Nephron (organoid): Measurements from ENCODE around the gene RTEL1.
A peak's percentile ranks its signal among the peaks of the same experiment; 100 is the strongest.

Source experiments
- H3K27ac Mint-ChIP-seq, 3 experiments: 2 replicates each; pipeline ENCODE4 v1.8.0; 2020; ENCODE audit warnings: mixed read lengths in 3 of 3, mild to moderate bottlenecking in 2 of 3, moderate library complexity in 1 of 3
- H3K27me3 Mint-ChIP-seq: 2 replicates; pipeline ENCODE4 v1.8.0; 2021; ENCODE audit warnings: low read depth, mild to moderate bottlenecking, moderate library complexity, mixed read lengths
- H3K36me3 Mint-ChIP-seq: 2 replicates; pipeline ENCODE4 v1.8.0; 2020; ENCODE audit warnings: low read depth, mixed read lengths
- H3K4me1 Mint-ChIP-seq: 2 replicates; pipeline ENCODE4 v1.8.0; 2020; ENCODE audit warnings: mixed read lengths
- H3K4me3 Mint-ChIP-seq, 3 experiments: 2 replicates each; pipeline ENCODE4 v1.8.0; 2020; ENCODE audit warnings: mild to moderate bottlenecking in 3 of 3, mixed read lengths in 3 of 3, moderate library complexity in 2 of 3
- H3K9me3 Mint-ChIP-seq: 2 replicates; pipeline ENCODE4 v1.8.0; 2020; ENCODE audit warnings: mixed read lengths
- TF ChIP-seq, protein P1 (sequence below), 3 experiments: fragments of 200-600 bp; sonication (generic); IDR thresholded peaks; one replicate each; pipeline ENCODE4 v1.5.0; 2021; ENCODE audit warnings: antibody characterized with exemption in 3 of 3; ENCODE audit not compliant: unreplicated experiment in 3 of 3

Gene RTEL1

DNA sequence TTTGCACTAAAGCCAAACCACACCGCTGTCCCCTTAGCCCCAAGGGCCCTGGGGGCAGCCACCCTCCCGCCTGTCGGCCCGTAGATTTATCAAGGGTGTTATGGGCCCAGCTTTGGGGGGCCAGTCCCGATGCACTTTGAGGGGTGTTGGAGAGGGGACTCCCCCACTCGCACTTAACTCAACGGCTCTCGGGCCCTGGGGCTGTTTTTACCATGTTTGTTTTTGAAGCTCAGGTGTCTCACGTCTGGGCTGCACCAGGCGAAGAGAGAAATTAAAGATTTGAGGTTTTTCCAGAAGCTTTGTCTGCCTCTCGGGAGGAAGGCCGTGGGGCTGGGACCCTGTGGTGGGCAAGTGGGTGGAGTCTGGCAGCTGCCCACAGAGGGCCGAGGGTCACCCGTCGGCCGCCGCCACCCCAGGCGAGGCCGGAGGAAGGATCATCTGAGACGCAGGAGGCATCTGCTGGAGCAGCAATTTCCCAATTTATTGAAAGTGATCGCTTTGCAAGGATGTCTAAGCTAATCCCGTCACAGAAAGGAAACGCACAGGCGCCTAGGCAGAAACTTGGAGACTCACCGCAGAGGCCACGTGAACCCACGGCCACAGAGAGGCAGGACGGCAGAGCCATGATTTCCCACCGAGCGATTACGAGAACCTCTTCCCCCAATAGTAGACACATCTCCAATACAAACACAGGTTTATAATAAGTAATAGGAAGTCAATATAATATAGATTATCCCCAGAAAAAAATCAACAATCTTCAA lies 85.3 kb downstream of the RTEL1 start:
- peaks cover 24% of the 10 kb centered on the region for H3K36me3 Mint-ChIP-seq
- TF ChIP-seq, protein P1, sequence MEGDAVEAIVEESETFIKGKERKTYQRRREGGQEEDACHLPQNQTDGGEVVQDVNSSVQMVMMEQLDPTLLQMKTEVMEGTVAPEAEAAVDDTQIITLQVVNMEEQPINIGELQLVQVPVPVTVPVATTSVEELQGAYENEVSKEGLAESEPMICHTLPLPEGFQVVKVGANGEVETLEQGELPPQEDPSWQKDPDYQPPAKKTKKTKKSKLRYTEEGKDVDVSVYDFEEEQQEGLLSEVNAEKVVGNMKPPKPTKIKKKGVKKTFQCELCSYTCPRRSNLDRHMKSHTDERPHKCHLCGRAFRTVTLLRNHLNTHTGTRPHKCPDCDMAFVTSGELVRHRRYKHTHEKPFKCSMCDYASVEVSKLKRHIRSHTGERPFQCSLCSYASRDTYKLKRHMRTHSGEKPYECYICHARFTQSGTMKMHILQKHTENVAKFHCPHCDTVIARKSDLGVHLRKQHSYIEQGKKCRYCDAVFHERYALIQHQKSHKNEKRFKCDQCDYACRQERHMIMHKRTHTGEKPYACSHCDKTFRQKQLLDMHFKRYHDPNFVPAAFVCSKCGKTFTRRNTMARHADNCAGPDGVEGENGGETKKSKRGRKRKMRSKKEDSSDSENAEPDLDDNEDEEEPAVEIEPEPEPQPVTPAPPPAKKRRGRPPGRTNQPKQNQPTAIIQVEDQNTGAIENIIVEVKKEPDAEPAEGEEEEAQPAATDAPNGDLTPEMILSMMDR (IDR thresholded peaks at IDR 0.05; ENCODE audit: unreplicated experiment in 3 of 3) = no peak
- H3K9me3 Mint-ChIP-seq = no peaks in the 10 kb centered on the region
- peaks cover 4% of the 10 kb centered on the region for H3K4me1 Mint-ChIP-seq
- peak overlapping the region; percentile 45 to 58 (median 46) for H3K4me3 Mint-ChIP-seq
- H3K27ac Mint-ChIP-seq = peak overlapping the region in 2 of 3 experiments; percentile 26 to 78
- H3K27me3 Mint-ChIP-seq = no peaks in the 10 kb centered on the region

GRCh38 chr20:63744158-63744557 lies 86.0 kb downstream of the RTEL1 start:
- Mint-ChIP-seq H3K36me3 (peaks cover 24% of the 10 kb centered on the region), H3K4me1 (peaks cover 4% of the 10 kb centered on the region), H3K27ac (peak overlapping the region in 1 of 3 experiments; percentile 51), H3K9me3 (no peaks in the 10 kb centered on the region), H3K4me3 (no peak overlapping the region), H3K27me3 (no peaks in the 10 kb centered on the region)
- TF ChIP-seq, protein P1 (IDR thresholded peaks at IDR 0.05; ENCODE audit: unreplicated experiment in 3 of 3) = no peak

GRCh38 chr20:63744574-63745423 lies 86.7 kb downstream of the RTEL1 start:
- H3K4me3 Mint-ChIP-seq = no peak overlapping the region
- H3K27me3 Mint-ChIP-seq = no peaks in the 10 kb centered on the region
- TF ChIP-seq, protein P1 (IDR thresholded peaks at IDR 0.05; ENCODE audit: unreplicated experiment in 3 of 3) = no peak
- H3K9me3 Mint-ChIP-seq = no peaks in the 10 kb centered on the region
- H3K36me3 Mint-ChIP-seq = peaks cover 24% of the 10 kb centered on the region
- peak overlapping the region in 2 of 3 experiments; percentile 51 to 56 for H3K27ac Mint-ChIP-seq
- peaks cover 4% of the 10 kb centered on the region for H3K4me1 Mint-ChIP-seq

DNA sequence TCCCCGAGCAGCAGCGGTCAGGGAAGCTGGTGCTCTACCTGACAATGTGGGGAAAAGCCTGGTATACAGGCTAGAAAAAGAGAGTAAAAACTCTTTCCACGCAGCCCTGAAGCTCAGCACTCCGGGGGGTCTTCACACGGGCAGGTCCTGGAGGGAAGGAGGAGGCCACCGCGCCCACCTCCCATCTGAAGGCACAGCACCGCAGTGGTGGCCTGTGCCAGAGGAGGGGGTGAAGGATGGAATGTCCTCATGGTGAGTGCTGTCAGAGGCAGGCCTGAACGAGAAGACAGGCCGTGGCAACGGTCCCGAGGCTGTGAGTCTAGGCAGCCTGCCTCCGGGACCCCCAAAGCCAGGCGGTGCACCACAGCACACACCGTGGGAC lies 87.3 kb downstream of the RTEL1 start:
- H3K27me3 Mint-ChIP-seq = no peaks in the 10 kb centered on the region
- H3K27ac Mint-ChIP-seq = peak overlapping the region; percentile 21 to 66 (median 56)
- no peaks in the 10 kb centered on the region for H3K9me3 Mint-ChIP-seq

More for the DNA sequence above, 87.3 kb downstream of the RTEL1 start:
- Mint-ChIP-seq H3K36me3 (peaks cover 24% of the 10 kb centered on the region), H3K4me1 (peaks cover 4% of the 10 kb centered on the region), H3K4me3 (no peak overlapping the region)
- TF ChIP-seq, protein P1 (IDR thresholded peaks at IDR 0.05; ENCODE audit: unreplicated experiment in 3 of 3) = no peak
